Activated CD4-positive, CD25-positive, alpha-beta regulatory T cell (primary cell): ENCODE measurements around the gene POLD4.

Source experiments
- DNase-seq, 4 experiments: peaks; one replicate each; lab custom pipeline; 2025; lab: John Stamatoyannopoulos, UW

Gene POLD4

GRCh38 chr11:67371189-67371910, 18.0 kb upstream of the POLD4 start:
- no peak for DNase-seq

GRCh38 chr11:67370351-67371076, 17.2 kb upstream of the POLD4 start:
- no peak for DNase-seq

- no peak for DNase-seq
Measured at GRCh38 chr11:67369801-67370284, 16.5 kb upstream of the POLD4 start.

GRCh38 chr11:67369275-67369674, 15.9 kb upstream of the POLD4 start:
- DNase-seq, result no peak

GRCh38 chr11:67368621-67369020, 15.3 kb upstream of the POLD4 start:
- no peak for DNase-seq

GRCh38 chr11:67367761-67368227, 14.4 kb upstream of the POLD4 start:
- no peak for DNase-seq

GRCh38 chr11:67366961-67367760, 13.8 kb upstream of the POLD4 start:
- no peak for DNase-seq

- no peak for DNase-seq
Measured at GRCh38 chr11:67366546-67366945, 13.2 kb upstream of the POLD4 start.

GRCh38 chr11:67365736-67366444, 12.5 kb upstream of the POLD4 start:
- DNase-seq, result no peak

GRCh38 chr11:67364783-67365722, 11.7 kb upstream of the POLD4 start:
- DNase-seq, result no peak

GRCh38 chr11:67364169-67364568, 10.8 kb upstream of the POLD4 start:
- DNase-seq, result no peak

- no peak for DNase-seq
Measured at GRCh38 chr11:67357831-67358670, 4.7 kb upstream of the POLD4 start.

- peak in 3 of 4 experiments; percentile 26 to 59 (median 34) for DNase-seq
Measured at GRCh38 chr11:67356864-67357561, 3.7 kb upstream of the POLD4 start.

GRCh38 chr11:67356387-67356863, 3.1 kb upstream of the POLD4 start:
- DNase-seq, result no peak

GRCh38 chr11:67355794-67356386, 2.5 kb upstream of the POLD4 start:
- DNase-seq, result no peak

GRCh38 chr11:67355023-67355793, 1.9 kb upstream of the POLD4 start:
- no peak for DNase-seq
